NCI-H524 (cell line): ENCODE measurements around the gene ATP11A.
"Not testable (repeated sequence)": the region's sequence is repeated elsewhere in the genome, so short reads cannot be mapped to it uniquely, and the experiment has no call there.

ENCODE experiments used
- DNase-seq, 2 experiments: peaks; one replicate each; lab custom pipeline; 2025; lab: John Stamatoyannopoulos, UW

The ATP11A gene

DNA sequence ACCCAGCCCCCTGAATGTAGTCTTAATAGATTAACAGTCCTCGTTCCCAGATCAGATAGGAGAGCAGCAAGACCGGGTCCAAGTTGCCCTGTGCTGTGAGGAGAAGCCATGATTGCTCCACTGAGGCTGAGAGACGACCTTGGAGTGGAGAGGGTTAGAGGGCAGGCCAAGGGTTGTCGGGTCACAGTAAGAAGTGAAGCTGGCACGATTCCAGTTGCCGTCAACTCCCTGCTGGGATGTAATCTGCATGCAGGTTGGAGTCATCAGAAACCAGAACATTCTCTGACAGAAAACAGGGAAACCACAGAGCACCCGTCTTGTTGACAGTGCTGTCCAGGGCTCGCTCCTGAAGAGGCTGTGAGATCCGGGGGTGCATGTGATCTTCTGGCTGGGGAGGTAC is 19.0 kb upstream of the ATP11A start:
- no peak for DNase-seq

DNA sequence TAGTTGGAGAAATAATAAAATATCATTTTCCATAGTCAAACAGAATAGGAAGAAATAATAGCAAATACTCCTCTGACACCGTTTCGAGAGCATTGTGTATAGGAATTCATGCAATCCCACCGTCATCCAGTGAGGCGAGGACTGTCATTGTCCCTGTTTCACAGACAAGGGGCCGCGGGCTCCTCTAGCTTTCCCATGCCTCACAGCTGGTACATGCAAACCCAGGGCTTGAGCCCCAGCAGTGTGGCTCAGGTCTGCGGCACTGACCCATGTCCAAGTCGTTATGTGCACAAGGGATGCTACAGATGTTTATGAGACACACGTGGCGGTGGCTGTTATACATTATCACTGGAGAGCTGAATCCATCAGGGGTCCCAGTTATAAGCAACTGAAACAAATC is 18.5 kb upstream of the ATP11A start:
- DNase-seq = no peak

DNA sequence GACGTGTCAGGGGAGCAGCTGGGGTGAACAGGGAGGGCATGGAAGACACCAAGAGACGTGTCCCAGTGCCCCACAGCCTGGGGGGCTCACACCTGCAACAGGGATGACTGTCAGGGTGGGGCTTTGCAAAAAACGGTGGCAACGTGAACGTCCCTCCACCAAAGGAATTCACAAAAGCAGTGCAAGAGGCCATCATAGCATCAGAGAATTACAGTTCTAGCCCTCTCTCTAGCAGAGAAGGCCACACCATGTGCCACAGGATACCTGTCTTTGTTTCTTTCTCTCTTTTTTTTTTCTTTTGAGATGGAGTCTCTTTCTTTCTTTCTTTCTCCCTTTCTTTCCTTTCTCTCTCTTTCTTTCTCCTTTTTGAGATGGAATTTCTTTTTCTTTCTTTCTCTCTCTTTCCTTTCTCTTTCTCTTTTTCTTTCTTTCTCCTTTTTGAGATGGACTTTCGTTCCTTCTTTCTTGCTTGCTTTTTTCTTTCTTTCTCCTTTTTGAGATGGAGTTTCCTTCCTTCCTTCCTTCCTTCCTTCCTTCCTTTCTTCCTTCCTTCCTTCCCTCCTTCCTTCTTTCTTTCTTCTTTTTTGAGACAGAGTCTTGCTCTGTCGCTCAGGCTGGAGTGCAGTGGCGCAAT is 17.1 kb upstream of the ATP11A start:
- no peak for DNase-seq

DNA sequence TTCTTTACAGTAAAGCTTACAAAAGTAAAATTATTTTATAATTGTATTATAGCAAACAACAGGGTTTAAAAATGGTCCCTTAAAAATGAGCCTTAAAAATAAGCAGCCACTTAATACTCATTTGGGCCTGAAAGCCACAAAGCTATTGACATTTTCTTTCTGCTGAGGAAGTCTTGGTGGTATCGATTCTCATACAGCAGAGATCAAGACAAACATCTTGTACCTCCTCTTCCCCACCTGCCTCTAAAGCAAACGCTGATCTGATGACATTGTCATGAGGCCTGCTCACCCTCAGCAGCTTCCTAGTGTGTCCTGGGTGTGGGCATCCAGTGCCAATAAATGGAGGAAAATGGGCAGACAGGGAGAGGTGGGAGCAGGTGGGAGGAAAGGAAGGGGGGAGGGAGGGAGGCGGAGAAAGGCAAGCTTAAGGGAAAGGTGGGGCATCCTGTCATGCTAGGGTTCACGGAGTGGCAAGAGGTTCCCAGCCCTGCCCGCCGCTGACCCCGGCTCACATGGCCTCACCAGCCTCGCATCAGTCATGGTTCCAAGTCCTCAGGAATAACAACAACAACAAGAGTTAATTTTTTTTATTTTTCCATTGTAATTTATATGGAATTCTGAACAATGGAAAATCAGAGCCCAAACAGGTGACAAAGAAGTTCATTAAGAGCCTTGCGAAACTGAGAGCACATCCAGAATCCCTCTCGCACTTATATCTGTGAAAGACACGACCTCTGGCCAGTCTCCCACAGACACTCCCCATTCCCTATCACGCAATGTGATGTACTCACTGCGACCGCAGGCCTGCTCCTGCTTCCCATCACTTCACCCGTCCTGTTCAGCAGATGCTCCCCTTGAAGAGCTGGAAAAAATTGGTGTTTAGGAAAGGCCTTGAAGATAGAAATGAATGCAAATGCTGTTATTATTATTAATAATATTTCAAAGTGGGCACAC is 15.1 kb upstream of the ATP11A start:
- DNase-seq = no peak

DNA sequence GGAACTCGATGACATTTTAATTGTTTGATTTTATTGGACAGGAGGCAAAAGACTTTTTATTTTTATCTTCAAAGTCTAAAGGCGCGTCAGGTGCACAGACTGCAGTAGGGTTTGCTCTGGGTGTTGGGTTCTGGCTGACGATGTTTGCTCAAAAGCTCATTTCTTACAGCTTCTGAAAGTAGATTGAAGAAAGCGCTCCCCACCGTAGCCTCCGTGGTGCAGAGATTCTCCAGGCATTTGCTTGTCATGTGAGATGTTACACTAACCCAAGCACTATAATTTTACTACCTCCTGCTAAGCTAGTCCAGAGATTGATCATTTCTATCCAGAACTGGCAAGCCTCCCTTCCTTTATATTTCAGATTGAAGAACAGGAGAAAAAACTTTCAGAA is 14.5 kb upstream of the ATP11A start:
- DNase-seq = no peak

DNA sequence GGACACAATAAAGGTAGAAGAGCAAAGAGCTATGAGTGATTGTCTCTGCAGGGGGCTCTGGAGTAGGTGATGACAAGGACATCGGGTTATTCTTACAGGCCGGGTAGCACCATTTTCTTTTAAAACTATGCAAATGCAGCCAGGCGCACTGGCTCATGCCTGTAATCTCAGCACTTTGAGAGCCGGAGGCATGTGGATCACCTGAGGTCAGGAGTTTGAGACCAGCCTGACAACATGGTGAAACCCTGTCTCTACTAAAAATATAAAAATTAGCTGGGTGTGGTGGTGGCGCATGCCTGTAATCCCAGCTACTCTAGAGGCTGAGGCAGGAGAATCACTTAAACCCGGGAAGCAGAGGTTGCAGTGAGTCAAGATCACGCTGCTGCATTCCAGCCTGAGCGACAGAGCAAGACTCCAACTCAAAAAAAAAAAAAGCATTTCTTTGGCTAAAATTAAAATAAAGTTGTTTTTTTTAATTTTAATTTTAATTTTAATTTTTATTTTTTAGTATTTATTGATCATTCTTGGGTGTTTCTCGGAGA is 12.3 kb upstream of the ATP11A start:
- not testable (repeated sequence) for DNase-seq

DNA sequence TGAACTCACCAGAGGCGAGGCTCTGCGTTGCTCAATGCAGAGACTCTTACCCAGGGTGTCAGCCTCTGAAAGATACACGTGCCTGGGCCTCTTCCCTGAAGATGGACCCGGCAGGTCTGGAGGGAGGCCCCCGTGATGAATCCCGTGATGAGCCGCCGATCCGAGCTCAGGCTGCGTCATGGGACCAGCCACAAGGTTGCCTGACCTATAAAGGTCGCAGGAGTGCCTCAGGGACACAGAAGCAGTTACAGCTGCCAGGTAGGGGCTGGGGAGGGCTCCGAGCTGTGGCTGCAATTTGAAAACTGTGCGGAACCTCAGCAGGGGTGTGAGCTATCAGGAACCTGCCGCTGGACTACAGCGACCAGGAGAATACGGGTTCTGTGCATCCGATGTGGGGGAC is 10.5 kb upstream of the ATP11A start:
- no peak for DNase-seq

DNA sequence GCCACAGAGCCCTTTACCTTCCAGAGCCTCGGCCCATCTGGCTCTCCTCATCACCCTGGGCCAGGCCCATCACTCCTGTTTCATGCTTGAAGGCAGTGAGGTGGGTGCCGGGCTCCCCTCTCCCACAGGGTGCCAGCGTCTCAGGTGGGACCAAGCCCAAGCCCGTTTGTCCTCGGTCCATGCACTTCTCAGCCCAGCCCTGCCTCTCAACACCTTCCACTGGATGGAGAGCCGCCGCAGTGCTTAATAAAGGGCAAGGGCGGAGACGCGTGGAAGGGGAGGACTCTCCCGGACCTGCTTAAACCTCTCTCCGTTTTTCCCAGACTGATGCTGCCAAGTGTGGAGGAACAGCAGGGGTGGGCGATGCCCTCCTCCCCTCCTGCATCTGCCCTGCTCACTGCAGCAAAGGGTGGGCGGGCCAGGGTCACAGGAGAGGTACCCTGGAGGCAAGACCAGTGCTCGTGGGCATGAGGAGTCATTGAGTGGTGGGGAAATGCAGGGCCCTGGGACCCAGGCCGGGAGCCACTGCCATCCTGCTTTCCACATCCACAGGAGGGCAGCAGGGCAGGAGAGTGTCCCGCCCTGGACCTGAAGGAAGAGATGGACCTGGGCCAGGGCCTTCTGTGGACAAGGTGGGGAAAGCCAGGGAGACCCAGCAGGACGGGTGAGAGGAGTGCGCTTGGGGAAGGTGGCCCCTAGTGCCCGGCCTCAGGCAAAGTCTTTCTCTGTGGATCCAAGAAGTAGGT is 9.7 kb upstream of the ATP11A start:
- DNase-seq = peak in 1 of 2 experiments; percentile 22

DNA sequence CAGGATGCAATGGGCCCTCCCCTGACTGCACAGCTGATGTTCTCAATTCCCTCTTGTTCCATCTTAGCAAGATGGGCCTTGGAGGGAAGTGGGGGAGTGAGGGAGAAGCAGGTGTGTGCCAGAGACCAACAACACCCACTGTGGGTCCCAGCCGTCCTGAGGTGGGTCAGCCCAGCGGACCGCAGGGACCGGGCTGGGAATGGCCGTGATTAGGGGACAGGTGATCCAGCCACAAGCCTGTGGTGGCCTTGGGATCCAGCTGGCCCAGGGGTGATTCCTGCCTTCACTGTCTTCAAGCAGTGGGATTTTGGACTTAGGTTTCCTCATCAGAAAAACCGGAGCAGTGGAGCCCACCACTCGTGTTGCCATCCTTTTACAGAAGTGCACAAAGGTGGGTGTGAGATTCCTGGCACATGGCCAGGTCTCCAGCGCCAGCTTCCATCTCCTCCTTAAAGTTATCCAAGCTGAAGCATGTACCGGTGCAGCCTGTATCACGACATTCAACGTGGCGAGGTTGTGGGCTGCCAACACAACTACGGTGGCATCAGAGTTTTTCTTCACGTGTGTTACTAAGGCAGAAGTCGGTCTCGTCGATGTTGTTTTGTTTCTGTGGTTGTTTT is 9.0 kb upstream of the ATP11A start:
- DNase-seq = no peak

DNA sequence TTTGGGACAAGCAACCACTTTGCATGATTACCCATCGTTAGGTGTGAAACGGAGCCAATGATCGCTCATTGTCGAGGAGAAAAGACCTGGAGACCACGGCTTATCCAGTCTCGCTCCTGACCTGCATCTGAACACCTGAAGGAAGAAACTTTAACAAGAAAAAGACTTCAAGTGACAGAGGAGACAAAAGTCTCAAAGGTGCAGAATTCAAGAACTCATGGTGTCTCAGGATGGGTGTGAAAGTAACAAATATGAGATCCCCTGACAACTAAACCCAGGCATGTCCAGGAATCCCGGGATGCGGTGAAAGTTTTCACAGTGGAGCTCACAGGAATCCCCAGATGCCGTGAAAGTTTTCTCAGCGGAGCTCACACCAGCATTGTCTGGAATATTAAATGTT is 6.3 kb upstream of the ATP11A start:
- no peak for DNase-seq

DNA sequence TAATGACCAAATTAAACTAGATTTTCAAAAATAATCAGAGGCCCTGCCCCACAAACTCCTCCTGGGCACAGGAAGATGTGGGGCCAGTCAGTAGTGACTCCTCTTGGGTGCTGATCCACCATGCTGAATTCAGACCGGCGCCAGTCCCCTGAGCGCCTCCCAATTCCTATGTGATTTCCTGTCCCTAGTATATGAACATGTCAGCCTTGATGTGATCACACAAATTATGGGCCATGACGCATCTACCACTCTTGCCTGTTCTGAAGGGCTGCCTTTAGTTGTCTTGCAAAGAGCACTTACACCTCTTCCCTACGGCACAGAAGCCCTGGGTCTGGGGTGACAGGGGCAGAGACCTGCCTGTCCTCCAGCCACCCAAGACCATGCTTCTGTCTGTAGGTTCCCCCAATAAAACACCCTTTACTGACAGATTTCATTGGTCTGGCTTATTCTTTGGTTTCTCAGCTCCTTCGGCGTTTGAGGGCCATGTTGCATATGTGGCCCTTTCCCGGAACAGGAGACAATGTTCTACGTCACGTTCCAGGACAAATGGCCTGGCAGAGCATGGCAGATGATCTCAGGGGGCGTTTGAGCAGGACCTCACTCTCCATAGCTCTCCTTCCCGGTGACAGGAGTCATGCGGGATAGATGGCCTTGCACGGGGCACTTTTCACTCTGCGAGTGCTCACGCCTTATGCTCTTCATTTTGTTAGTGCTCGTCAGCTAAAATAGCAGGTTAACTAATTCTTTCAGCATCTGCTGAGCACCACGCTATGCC is 5.6 kb upstream of the ATP11A start:
- DNase-seq = no peak

DNA sequence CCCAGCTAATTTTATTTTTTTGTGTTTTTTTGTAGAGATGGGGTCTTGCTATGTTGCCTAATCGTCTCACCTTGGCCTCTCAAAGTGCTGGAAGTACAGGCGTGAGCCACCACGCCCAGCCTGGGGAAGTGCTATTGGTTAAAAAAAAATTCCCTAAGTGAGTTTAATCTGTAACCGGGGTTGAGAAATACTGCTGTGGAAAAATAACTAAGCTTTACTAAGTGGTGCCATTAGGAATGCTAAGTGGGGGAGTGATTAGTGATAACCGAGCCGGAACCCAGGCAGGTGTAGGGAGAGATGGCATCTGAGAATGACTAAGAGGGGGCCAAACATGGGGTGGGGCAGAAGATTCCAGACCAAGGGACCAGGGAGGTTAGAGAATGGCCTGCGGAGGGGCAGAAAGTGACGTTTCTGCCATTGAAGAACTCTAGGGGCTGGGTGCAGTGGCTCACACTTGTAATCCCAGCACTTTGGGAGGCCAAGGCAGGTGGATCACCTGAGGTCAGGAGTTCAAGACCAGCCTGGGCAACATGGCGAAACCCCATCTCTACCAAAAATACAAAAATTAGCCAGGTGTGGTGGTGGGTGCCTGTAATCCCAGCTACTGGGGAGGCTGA is 4.5 kb upstream of the ATP11A start:
- DNase-seq = not testable (repeated sequence)

DNA sequence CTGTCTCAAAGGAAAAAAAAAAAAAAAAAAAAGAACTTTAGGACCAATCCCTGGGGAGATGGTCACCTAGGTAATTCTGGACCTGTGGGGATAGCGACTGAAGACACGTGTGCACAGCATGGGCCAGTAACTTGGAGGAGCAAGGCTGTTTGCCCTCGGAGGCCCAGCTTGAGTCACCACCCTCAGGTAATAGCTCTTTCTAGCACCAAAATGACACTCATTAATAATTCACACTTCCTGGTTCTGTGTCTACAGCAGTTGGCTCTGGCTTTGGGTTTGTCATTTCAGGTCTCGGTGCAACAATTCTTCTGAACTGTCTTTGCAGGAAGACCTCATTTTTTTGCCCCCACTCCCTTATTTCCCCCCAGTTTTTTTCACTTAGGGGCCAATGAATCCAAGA is 3.9 kb upstream of the ATP11A start:
- DNase-seq = no peak

DNA sequence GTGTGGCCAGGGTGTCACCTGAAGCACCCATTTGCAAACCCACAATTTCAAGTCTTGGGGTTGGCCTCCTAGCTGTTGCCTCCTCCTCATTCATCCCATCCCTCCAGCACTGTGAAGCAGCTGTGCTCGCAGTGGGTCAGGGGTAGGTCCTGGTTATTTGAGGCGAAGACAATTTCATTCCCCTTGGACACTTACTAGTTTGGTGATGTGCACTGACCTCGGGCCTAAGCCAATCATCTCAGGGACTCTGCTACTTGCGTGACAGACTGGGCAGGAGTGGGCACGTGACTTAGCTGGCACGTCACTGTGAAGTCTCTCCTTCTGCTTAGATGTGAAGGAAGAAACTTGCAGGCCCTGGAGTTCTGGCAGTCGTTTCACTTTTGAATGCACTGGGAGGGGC is 3.5 kb upstream of the ATP11A start:
- DNase-seq = no peak

DNA sequence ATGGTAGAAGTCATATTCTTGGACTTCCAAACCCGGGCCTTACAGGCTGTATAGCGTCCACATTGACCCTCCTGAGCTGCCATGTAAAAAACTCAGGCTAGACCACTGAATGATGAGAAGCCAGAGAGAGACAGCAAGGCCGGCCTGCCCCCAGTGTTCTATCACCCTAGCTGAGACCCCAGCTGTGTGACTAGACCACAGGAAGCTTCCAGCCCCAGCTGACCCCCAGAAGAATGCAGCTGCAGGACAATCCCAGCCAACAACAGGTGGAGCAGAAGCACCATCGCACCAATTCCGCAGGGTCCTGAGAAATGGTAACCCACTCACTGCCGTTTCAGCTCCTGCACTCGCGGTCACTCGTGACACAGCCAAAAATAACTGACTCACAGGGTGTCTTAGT is 2.9 kb upstream of the ATP11A start:
- DNase-seq = no peak

DNA sequence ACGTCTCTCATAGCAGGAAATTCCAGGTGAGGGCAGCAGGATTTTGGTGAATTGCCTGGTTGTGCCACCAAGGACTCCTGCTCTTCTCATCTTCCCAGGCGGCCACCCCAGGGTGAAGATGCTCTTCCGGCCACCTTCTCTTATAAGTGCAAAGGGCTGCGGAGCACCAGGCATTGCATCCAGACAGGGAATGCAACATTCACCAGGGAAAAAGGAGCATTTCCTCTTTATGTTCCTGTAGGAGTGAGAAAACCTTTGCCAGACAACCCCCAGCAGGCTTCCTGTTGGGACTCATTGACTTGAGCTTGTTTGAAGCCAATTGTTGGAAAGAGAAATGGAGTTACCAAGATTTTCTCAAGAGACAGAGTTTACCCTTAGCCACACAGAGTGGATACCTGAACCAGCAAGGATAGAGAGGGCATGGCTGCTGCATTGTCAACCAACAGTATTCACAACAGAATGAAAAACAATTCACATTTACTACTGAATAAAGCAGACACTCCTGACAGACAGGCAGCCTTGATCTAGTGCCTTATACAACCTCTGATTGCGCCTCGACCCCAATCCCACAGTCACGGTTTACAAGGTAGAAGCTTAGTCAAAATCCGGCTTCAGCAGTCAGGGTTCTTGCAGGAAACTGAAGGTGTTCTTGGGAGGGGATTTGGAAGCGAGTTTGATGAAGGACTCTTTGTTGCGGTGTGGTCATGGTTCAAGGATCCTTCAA is 1.8 kb upstream of the ATP11A start:
- DNase-seq = no peak

DNA sequence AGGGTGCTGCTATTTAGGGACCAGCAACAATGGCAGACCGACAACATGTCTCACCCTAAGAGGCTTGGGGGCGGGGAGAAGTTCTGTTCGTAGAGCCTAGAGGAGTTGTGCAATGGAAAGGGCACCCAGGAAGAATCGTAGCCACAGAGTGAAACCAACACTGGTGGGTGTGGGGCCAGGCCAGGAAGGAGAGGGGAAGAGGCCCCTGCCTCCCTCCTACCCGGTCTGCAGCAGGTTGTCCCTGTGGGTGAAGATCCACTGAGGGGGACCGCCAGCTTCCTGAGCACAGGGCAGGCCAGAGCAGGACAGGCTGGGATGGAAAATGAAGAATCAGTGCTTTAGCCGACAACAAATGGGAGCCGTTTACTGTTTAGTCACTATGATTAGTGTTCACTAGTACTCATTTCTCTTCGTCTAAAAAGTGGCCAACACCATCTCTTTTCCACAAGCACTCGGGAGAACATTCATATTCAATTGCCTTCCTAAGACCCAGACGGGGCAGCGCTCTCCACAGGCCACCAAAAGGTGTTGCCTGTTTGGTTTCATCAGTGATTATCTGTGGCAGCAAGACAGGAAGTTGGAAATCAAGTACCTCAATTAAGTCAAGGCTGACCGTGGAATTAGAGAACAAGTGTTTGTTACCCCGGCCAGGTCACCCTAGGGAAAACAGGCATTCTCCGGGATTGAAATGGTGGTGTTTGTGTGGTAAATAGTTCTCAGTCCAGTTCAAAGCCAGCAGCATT is 1.1 kb upstream of the ATP11A start:
- DNase-seq = no peak

DNA sequence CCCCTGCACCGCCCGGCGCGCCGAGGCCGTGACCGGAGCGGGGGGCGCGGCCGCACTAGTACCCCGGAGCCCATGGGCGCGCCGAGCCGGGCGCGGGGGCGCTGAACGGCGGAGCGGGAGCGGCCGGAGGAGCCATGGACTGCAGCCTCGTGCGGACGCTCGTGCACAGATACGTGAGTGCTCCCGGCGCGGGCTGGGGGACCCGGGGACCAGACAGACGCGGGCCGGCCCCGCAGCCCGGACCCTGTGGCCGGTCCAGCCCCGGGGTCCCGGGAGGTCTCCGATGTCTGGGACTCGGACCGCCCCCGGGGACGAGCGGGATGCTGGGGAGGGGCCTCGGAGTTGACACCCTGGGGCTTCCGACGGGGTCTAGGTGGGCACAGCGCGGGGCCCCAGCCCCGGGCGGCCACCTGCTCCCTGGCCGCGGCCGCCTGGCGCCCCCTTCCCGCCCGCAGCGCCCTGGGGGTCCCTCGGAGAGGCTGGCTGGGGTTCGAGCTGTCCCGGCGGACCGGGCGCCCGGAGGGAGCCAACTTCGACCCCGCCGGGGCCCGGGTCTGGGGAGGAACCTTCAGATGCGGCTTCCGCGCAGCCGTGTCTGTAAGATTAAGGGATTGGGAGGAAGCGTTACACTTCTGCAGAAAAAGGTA is 568 bp downstream of the ATP11A start:
- DNase-seq = no peak

DNA sequence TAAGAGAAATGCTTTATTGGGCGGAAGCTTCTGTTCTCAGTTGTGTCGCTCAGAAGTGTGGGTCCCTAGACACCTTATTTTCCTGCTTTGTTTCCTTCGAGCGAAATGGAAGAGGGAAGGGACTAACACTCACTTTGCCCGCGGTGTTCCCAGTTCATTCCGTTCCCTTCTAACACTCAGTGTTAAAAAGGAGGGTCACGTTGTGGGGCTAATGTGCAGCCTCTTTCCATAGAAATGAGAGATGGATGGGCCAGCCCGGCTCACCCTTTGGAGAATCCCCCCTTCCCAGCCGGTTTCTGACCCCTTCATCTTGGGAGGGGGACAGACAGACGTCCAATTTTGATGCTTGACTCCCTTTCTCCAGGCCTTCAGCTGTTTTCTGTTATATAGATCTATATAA is 2.3 kb downstream of the ATP11A start:
- no peak for DNase-seq
